Neuronal stem cell (in vitro differentiated cells): ENCODE results near the gene STEAP1B.
"Not testable (repeated sequence)": the region's sequence is repeated elsewhere in the genome, so short reads cannot be mapped to it uniquely, and the experiment has no call there.

Experiments
- DNase-seq: peaks from one replicate; pipeline ENCODE4 v3.0.0-alpha.2; 2013; ENCODE audit warnings: low spot score
- H2AFZ ChIP-seq: one replicate; pipeline ENCODE4 v1.6.1; 2013; ENCODE audit warnings: mild to moderate bottlenecking, low read length, inconsistent platforms
- H2AK5ac ChIP-seq: 2 replicates; pipeline ENCODE4 v1.6.1; 2013; ENCODE audit warnings: low read depth, mild to moderate bottlenecking, inconsistent platforms, low read length, moderate library complexity, mixed read lengths
- H2BK120ac ChIP-seq: 2 replicates; pipeline ENCODE4 v1.6.1; 2013; ENCODE audit warnings: low read depth, mild to moderate bottlenecking, inconsistent platforms, low read length, moderate library complexity, mixed read lengths
- H2BK12ac ChIP-seq: one replicate; pipeline ENCODE4 v1.6.1; 2013; ENCODE audit warnings: low read length, inconsistent platforms
- H2BK15ac ChIP-seq: 2 replicates; pipeline ENCODE4 v1.6.1; 2013; ENCODE audit warnings: mild to moderate bottlenecking, low read length, inconsistent platforms, mixed read lengths
- H2BK5ac ChIP-seq: one replicate; pipeline ENCODE4 v1.6.1; 2013; ENCODE audit warnings: inconsistent platforms, mild to moderate bottlenecking, low read length, moderate library complexity
- H3K14ac ChIP-seq: one replicate; pipeline ENCODE4 v1.6.1; 2013; ENCODE audit warnings: low read length, inconsistent platforms
- H3K18ac ChIP-seq: 2 replicates; pipeline ENCODE4 v1.6.1; 2013; ENCODE audit warnings: low read length, inconsistent platforms
- H3K23ac ChIP-seq: 2 replicates; pipeline ENCODE4 v1.6.1; 2013; ENCODE audit warnings: low read depth, mild to moderate bottlenecking, mixed read lengths, low read length, inconsistent platforms; ENCODE audit not compliant: poor library complexity
- H3K27ac ChIP-seq: replicated peaks from 3 replicates; pipeline ENCODE4 v1.5.1; 2013; ENCODE audit warnings: low read length, inconsistent platforms
- H3K27me3 ChIP-seq, 3 experiments: 2 replicates each; pipeline ENCODE4 v1.6.1; 2013; ENCODE audit warnings: low read length in 3 of 3, mild to moderate bottlenecking in 2 of 3, inconsistent platforms in 1 of 3, low read depth in 1 of 3, mixed read lengths in 1 of 3, moderate library complexity in 1 of 3; ENCODE audit not compliant: control insufficient read depth in 3 of 3, insufficient read depth in 3 of 3
- H3K36me3 ChIP-seq, 2 donors: replicated peaks in 1 of 2; 2 replicates each; pipeline ENCODE4 v1.6.1; 2013; ENCODE audit warnings: low read length in 2 of 2; ENCODE audit not compliant: control insufficient read depth in 2 of 2, insufficient read depth in 2 of 2
- H3K4ac ChIP-seq: 2 replicates; pipeline ENCODE4 v1.6.1; 2013; ENCODE audit warnings: inconsistent platforms, mild to moderate bottlenecking, low read length, moderate library complexity
- H3K4me1 ChIP-seq, 2 donors: 1 replicate in 1 of 2; 2 replicates in 1 of 2; pipeline ENCODE4 v1.6.1; 2013; ENCODE audit warnings: low read length in 2 of 2, low read depth in 1 of 2; ENCODE audit not compliant: control insufficient read depth in 2 of 2, insufficient read depth in 1 of 2
- H3K4me2 ChIP-seq: one replicate; pipeline ENCODE4 v1.6.1; 2013; ENCODE audit warnings: mild to moderate bottlenecking, low read length, inconsistent platforms; ENCODE audit not compliant: insufficient read depth, poor library complexity, severe bottlenecking
- H3K4me3 ChIP-seq, 2 donors: 2 replicates each; pipeline ENCODE4 v1.5.1; 2013; ENCODE audit warnings: low read length in 2 of 2, mild to moderate bottlenecking in 2 of 2, inconsistent platforms in 1 of 2, moderate library complexity in 1 of 2
- H3K79me1 ChIP-seq: one replicate; pipeline ENCODE4 v1.6.1; 2013; ENCODE audit warnings: low read depth, mild to moderate bottlenecking, inconsistent platforms, low read length, moderate library complexity
- H3K9ac ChIP-seq: one replicate; pipeline ENCODE4 v1.6.1; 2013; ENCODE audit warnings: mild to moderate bottlenecking, low read depth, low read length, inconsistent platforms; ENCODE audit not compliant: poor library complexity
- H3K9me3 ChIP-seq, 2 donors: replicated peaks in 1 of 2; 2 replicates each; pipeline versions ENCODE3 to v1.6.1; 2013; ENCODE audit warnings: low read length in 2 of 2, mild to moderate bottlenecking in 2 of 2, inconsistent platforms in 1 of 2, low read depth in 1 of 2, mixed read lengths in 1 of 2, moderate library complexity in 1 of 2; ENCODE audit not compliant: control insufficient read depth in 2 of 2, insufficient read depth in 1 of 2
- H4K8ac ChIP-seq: one replicate; pipeline ENCODE4 v1.6.1; 2013; ENCODE audit warnings: low read depth, mild to moderate bottlenecking, inconsistent platforms, low read length, moderate library complexity
- H4K91ac ChIP-seq: one replicate; pipeline ENCODE4 v1.6.1; 2013; ENCODE audit warnings: low read length, low read depth, mild to moderate bottlenecking, inconsistent platforms; ENCODE audit not compliant: poor library complexity
- WGBS, 2 donors: extraction: QIAGEN DNeasy Blood & Tissue Kit; methylation state at CpG; one replicate each; pipeline ENCODE4 v1.1.7; 2013; ENCODE audit warnings: missing lambda C conversion rate in 2 of 2, mixed read lengths in 1 of 2; ENCODE audit not compliant: insufficient read length in 2 of 2, insufficient replicate concordance in 1 of 2; ENCODE audit errors: extremely low coverage in 2 of 2; 5-methylcytosine and 5-hydroxymethylcytosine counted together

The STEAP1B gene

GRCh38 chr7:22452142-22452959 lies 47.6 kb downstream of the STEAP1B start:
- peak overlapping the region; percentile 48 for H3K18ac ChIP-seq
- no peak overlapping the region for H3K23ac ChIP-seq
- no peaks in the 10 kb centered on the region for H3K79me1 ChIP-seq
- no peak overlapping the region for H3K9ac ChIP-seq
- no peak overlapping the region for H2BK15ac ChIP-seq
- no peak overlapping the region for H2BK12ac ChIP-seq
- H3K4ac ChIP-seq: no peak overlapping the region
- DNase-seq: peak; percentile 48
- no peak overlapping the region for H4K8ac ChIP-seq
- peaks cover 0 to 2% (median 0%) of the 10 kb centered on the region in 3 experiments for H3K27me3 ChIP-seq
- H3K14ac ChIP-seq: no peak overlapping the region
- no peak overlapping the region for H2BK5ac ChIP-seq
- H3K36me3 ChIP-seq: no peaks in the 10 kb centered on the region
- no peak overlapping the region for H2BK120ac ChIP-seq
- WGBS, 2 donors: no CpG with 5 or more reads among the region's 19 CpGs
- H3K9me3 ChIP-seq: peaks cover 0 to 1% of the 10 kb centered on the region in 2 donors
- H3K4me1 ChIP-seq: peaks cover 0 to 5% of the 10 kb centered on the region in 2 donors
- no peak overlapping the region for H2AFZ ChIP-seq
- H4K91ac ChIP-seq: no peak overlapping the region
- no peak overlapping the region for H3K4me3 ChIP-seq
- H3K27ac ChIP-seq: no peak overlapping the region
- no peak overlapping the region for H2AK5ac ChIP-seq
- H3K4me2 ChIP-seq: peak overlapping the region; percentile 11

DNA sequence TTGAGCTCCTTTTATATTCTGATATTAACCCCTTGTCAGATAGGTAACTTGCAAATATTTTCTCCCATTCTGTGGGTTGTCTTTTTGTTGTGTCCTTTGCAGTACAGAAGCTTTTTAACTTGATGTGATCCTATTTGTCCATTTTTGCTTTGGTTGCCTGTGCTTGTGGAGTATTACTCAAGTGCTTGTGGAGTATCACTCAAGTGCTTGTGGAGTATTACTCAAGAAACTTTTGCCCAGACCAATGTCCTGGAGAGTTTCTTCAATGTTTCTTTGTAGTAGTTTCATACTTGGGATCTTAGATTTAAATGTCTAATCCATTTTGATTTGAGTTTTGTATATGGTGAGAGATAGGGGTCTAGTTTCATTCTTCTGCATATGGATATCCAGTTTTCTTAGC lies 50.0 kb downstream of the STEAP1B start:
- not testable (repeated sequence) for H3K27ac ChIP-seq, H2AFZ ChIP-seq, H2BK120ac ChIP-seq, H3K9me3 ChIP-seq, H4K8ac ChIP-seq, H3K18ac ChIP-seq, H3K4me3 ChIP-seq, H3K79me1 ChIP-seq, DNase-seq, H2AK5ac ChIP-seq, H2BK12ac ChIP-seq, H3K4ac ChIP-seq, H4K91ac ChIP-seq, H3K23ac ChIP-seq, H2BK5ac ChIP-seq, H3K4me2 ChIP-seq, H2BK15ac ChIP-seq, H3K9ac ChIP-seq, H3K14ac ChIP-seq, H3K4me1 ChIP-seq, H3K27me3 ChIP-seq, H3K36me3 ChIP-seq

DNA sequence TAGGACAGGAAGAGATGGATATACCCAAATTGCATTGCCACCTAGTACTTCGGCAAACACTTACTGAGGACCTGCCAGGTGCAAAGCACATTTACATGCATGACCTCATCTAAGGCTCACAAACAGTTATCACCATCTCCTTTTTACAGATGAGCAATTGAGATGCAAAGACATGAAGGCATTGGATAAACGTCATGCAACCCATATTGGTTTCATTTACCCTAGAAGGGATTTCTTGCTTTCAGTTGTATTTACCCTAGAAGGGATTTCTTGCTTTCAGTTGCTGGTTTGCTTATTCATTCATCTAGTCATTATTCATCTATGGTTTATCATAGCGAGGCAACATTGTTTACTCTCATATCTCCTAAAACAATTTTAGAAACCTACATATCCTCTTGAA lies 52.2 kb downstream of the STEAP1B start:
- Histone ChIP-seq H2AK5ac (no peak overlapping the region), H2BK120ac (no peak overlapping the region), H3K4me2 (no peak overlapping the region), H3K27ac (no peak overlapping the region), H2BK12ac (no peak overlapping the region), H3K4me3 (no peak overlapping the region), H3K9me3 (peaks cover 0 to 1% of the 10 kb centered on the region in 2 donors), H3K36me3 (no peaks in the 10 kb centered on the region), H3K23ac (no peak overlapping the region), H3K14ac (no peak overlapping the region), H3K18ac (no peak overlapping the region), H3K27me3 (peaks cover 0 to 2% (median 0%) of the 10 kb centered on the region in 3 experiments), H4K8ac (no peak overlapping the region), H2AFZ (no peak overlapping the region), H3K4me1 (peaks cover 0 to 8% of the 10 kb centered on the region in 2 donors), H2BK15ac (no peak overlapping the region), H3K9ac (no peak overlapping the region), H4K91ac (no peak overlapping the region), H3K4ac (no peak overlapping the region), H3K79me1 (no peaks in the 10 kb centered on the region), H2BK5ac (no peak overlapping the region)
- DNase-seq: no peak
- WGBS, 2 donors: no CpG with 5 or more reads among the region's 3 CpGs

DNA sequence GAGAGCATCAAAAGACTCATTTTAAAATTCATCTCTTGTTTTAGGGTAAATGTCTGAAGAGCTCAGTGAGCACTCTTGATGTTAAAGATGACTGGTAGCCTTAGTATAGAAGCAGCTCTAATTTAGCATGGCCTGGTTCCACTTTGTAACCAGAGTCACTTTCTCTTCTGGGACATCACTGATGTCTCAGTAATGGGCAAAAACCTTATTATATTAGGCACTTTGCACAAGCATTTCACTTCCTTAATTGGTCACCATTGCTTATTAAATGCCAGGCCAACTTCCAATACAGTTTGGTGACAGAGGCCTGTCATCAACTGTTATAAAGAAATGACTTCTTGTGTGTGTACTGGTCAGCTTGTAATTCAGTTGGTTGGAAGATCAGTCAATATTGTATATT lies 53.0 kb downstream of the STEAP1B start:
- Histone ChIP-seq H4K91ac (no peak overlapping the region), H3K4me1 (peaks cover 0 to 9% of the 10 kb centered on the region in 2 donors), H2BK120ac (no peak overlapping the region), H4K8ac (no peak overlapping the region), H3K14ac (no peak overlapping the region), H2BK15ac (no peak overlapping the region), H3K4me3 (no peak overlapping the region), H3K4me2 (no peak overlapping the region), H3K9ac (no peak overlapping the region), H3K4ac (no peak overlapping the region), H3K23ac (no peak overlapping the region), H3K27me3 (no peaks in the 10 kb centered on the region), H3K27ac (no peak overlapping the region), H3K36me3 (no peaks in the 10 kb centered on the region), H3K18ac (no peak overlapping the region), H3K79me1 (no peaks in the 10 kb centered on the region), H2AK5ac (no peak overlapping the region), H2BK5ac (no peak overlapping the region), H2AFZ (no peak overlapping the region), H3K9me3 (peaks cover 0 to under 1% of the 10 kb centered on the region in 2 donors), H2BK12ac (no peak overlapping the region)
- DNase-seq: no peak
